HEK293 (cell line): Measurements from ENCODE around the gene C2CD3.

ENCODE experiments used
- SETDB1 ChIP-seq: IDR thresholded peaks from one replicate; pipeline ENCODE4 v1.6.1; 2017; ENCODE audit warnings: mild to moderate bottlenecking, low read length, moderate library complexity, mixed read lengths; ENCODE audit not compliant: insufficient read length
- ZBTB1 ChIP-seq: fragments of 450-650 bp; formaldehyde crosslinking; IDR thresholded peaks from 2 replicates; pipeline ENCODE4 v1.5.1; 2016; ENCODE audit warnings: missing biosample characterization, missing genetic modification characterization
- ZNF274 ChIP-seq, 2 experiments: fragments of 200-500 bp in 1 of 2; fragments of 450-650 bp in 1 of 2; sonication (Bioruptor generic) in 1 of 2; formaldehyde crosslinking in 1 of 2; IDR thresholded peaks; 2 replicates each; pipeline versions ENCODE4 v1.5.1 to v1.6.1; 2014 to 2016; ENCODE audit warnings: borderline replicate concordance in 1 of 2, inconsistent platforms in 1 of 2, low read length in 1 of 2, missing biosample characterization in 1 of 2, missing genetic modification characterization in 1 of 2
- ZNF404 ChIP-seq: fragments of 450-650 bp; formaldehyde crosslinking; IDR thresholded peaks from 2 replicates; pipeline ENCODE4 v1.5.1; 2017; ENCODE audit warnings: missing biosample characterization, missing genetic modification characterization
- TF ChIP-seq, protein P1 (sequence below): fragments of 450-650 bp; formaldehyde crosslinking; IDR thresholded peaks from 2 replicates; pipeline ENCODE4 v1.5.1; 2017; ENCODE audit warnings: missing biosample characterization, missing genetic modification characterization
- TF ChIP-seq, protein P2 (sequence below): fragments of 450-650 bp; formaldehyde crosslinking; IDR thresholded peaks from 2 replicates; pipeline ENCODE4 v1.5.1; 2016; ENCODE audit warnings: missing biosample characterization, missing genetic modification characterization
- TF ChIP-seq, protein P3 (sequence below): fragments of 450-650 bp; formaldehyde crosslinking; IDR thresholded peaks from 2 replicates; pipeline ENCODE4 v1.5.1; 2016; ENCODE audit warnings: missing biosample characterization, missing genetic modification characterization

DNA sequence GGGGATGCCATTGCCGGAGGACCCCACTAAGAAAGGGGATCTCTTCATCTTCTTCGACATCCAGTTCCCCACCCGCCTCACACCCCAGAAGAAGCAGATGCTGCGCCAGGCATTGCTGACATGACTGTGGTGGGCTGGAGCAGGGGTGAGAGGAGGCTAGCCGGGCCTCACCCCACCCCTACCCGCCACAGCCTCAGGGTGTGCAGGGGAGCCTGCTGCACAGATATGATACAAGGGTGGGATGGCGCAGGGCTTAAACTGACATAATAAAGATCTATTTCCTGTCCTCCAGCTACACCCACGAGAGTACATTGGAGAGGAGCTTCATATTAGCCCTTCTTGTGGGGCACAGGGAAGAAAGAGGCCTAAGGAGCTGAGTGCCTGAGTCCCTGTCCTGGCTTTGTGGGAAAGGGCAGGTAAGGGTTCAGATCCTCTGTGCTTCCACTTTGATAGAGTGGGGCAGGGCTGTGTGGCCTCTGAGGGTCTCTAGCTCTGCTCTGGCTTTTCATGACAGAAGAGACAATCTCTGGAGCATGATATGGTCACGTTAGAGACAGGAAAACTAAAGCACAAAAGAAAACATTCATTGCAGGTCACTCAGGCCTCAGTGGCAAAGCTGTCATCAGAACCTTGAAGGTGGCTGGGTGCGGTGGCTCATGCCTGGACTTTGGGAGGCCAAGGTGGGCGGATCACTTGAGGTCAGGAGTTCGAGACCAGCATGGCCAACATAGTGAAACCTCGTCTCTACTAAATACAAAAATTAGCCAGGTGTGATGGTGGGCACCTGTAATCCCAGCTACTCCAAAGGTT, 200.6 kb downstream of the C2CD3 start:
- TF ChIP-seq ZBTB1 (tag by site-specific recombination) (no peak), ZNF404 (tag by site-specific recombination) (no peak), SETDB1 (no peak), ZNF274 (IDR thresholded peaks at IDR 0.05; ENCODE audit: low read length) (no peak), ZNF274 (tag by site-specific recombination; IDR thresholded peaks at IDR 0.05; ENCODE audit: borderline replicate concordance) (no peak)
- TF ChIP-seq, protein P1, sequence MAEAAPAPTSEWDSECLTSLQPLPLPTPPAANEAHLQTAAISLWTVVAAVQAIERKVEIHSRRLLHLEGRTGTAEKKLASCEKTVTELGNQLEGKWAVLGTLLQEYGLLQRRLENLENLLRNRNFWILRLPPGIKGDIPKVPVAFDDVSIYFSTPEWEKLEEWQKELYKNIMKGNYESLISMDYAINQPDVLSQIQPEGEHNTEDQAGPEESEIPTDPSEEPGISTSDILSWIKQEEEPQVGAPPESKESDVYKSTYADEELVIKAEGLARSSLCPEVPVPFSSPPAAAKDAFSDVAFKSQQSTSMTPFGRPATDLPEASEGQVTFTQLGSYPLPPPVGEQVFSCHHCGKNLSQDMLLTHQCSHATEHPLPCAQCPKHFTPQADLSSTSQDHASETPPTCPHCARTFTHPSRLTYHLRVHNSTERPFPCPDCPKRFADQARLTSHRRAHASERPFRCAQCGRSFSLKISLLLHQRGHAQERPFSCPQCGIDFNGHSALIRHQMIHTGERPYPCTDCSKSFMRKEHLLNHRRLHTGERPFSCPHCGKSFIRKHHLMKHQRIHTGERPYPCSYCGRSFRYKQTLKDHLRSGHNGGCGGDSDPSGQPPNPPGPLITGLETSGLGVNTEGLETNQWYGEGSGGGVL (tag by site-specific recombination) = no peak
- TF ChIP-seq, protein P2, sequence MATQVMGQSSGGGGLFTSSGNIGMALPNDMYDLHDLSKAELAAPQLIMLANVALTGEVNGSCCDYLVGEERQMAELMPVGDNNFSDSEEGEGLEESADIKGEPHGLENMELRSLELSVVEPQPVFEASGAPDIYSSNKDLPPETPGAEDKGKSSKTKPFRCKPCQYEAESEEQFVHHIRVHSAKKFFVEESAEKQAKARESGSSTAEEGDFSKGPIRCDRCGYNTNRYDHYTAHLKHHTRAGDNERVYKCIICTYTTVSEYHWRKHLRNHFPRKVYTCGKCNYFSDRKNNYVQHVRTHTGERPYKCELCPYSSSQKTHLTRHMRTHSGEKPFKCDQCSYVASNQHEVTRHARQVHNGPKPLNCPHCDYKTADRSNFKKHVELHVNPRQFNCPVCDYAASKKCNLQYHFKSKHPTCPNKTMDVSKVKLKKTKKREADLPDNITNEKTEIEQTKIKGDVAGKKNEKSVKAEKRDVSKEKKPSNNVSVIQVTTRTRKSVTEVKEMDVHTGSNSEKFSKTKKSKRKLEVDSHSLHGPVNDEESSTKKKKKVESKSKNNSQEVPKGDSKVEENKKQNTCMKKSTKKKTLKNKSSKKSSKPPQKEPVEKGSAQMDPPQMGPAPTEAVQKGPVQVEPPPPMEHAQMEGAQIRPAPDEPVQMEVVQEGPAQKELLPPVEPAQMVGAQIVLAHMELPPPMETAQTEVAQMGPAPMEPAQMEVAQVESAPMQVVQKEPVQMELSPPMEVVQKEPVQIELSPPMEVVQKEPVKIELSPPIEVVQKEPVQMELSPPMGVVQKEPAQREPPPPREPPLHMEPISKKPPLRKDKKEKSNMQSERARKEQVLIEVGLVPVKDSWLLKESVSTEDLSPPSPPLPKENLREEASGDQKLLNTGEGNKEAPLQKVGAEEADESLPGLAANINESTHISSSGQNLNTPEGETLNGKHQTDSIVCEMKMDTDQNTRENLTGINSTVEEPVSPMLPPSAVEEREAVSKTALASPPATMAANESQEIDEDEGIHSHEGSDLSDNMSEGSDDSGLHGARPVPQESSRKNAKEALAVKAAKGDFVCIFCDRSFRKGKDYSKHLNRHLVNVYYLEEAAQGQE (tag by site-specific recombination) = no peak
- TF ChIP-seq, protein P3, sequence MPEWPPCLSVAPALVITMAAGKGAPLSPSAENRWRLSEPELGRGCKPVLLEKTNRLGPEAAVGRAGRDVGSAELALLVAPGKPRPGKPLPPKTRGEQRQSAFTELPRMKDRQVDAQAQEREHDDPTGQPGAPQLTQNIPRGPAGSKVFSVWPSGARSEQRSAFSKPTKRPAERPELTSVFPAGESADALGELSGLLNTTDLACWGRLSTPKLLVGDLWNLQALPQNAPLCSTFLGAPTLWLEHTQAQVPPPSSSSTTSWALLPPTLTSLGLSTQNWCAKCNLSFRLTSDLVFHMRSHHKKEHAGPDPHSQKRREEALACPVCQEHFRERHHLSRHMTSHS (tag by site-specific recombination) = no peak
